Stimulated activated CD8-positive, alpha-beta memory T cell treated with anti-CD3 and anti-CD28 coated beads, Interleukin-2, amount 100 ng/mL, for 48 hours (primary cell): ENCODE measurements around the gene RBM5.
"Not testable (repeated sequence)": the region's sequence is repeated elsewhere in the genome, so short reads cannot be mapped to it uniquely, and the experiment has no call there.

Source experiments
- DNase-seq, 2 donors: peaks; one replicate each; pipeline ENCODE4 v3.0.0-alpha.2; 2020; ENCODE audit warnings: low read depth in 2 of 2

Gene RBM5

GRCh38 chr3:50088725-50089608 is at the start of gene RBM5:
Gene RBM5 (plus strand): TSS chr3:50088919. CDS start chr3:50090435, 1,516 bp downstream.
- peak; percentile 86 to 88 for DNase-seq

- DNase-seq, result no peak
Observed at GRCh38 chr3:50044976-50045375, 43.7 kb upstream of the RBM5 start.

- DNase-seq, result no peak
Observed at GRCh38 chr3:50047426-50047825, 41.3 kb upstream of the RBM5 start.

GRCh38 chr3:50050361-50050760 is 38.4 kb upstream of the RBM5 start:
- DNase-seq, result no peak

GRCh38 chr3:50057756-50058155 is 31.0 kb upstream of the RBM5 start:
- DNase-seq, result no peak

- no peak for DNase-seq
Observed at GRCh38 chr3:50068134-50068533, 20.6 kb upstream of the RBM5 start.

- no peak for DNase-seq
Observed at GRCh38 chr3:50078091-50078490, 10.6 kb upstream of the RBM5 start.

- no peak for DNase-seq
Observed at GRCh38 chr3:50078622-50079021, 10.1 kb upstream of the RBM5 start.

- DNase-seq, result not testable (repeated sequence)
Observed at GRCh38 chr3:50084951-50085350, 3.8 kb upstream of the RBM5 start.

GRCh38 chr3:50089609-50089945 is 858 bp downstream of the RBM5 start:
- peak in 1 of 2 donors; percentile 8 for DNase-seq

GRCh38 chr3:50090984-50091383 is 2.3 kb downstream of the RBM5 start:
- no peak for DNase-seq

- DNase-seq, result no peak
Observed at GRCh38 chr3:50095352-50095998, 6.8 kb downstream of the RBM5 start.

GRCh38 chr3:50100386-50100785 is 11.7 kb downstream of the RBM5 start:
- no peak for DNase-seq

- no peak for DNase-seq
Observed at GRCh38 chr3:50100956-50101845, 12.5 kb downstream of the RBM5 start.

- DNase-seq, result no peak
Observed at GRCh38 chr3:50102558-50102957, 13.8 kb downstream of the RBM5 start.

GRCh38 chr3:50111757-50112156 is 23.0 kb downstream of the RBM5 start:
- no peak for DNase-seq

- no peak for DNase-seq
Observed at GRCh38 chr3:50112462-50112861, 23.7 kb downstream of the RBM5 start.

- no peak for DNase-seq
Observed at GRCh38 chr3:50117120-50117519, 28.4 kb downstream of the RBM5 start.

- no peak for DNase-seq
Observed at GRCh38 chr3:50118237-50118636, 29.5 kb downstream of the RBM5 start.

GRCh38 chr3:50119786-50120185 is 31.1 kb downstream of the RBM5 start:
- no peak for DNase-seq

GRCh38 chr3:50120364-50121071 is 31.8 kb downstream of the RBM5 start:
- DNase-seq, result no peak
